GM10847 (cell line): ENCODE results near the gene FARSB.

Source experiments
- POLR2A ChIP-seq: IDR thresholded peaks from 2 replicates; pipeline ENCODE4 v1.6.1; 2011; ENCODE audit not compliant: insufficient read length; ENCODE audit errors: extremely low read depth

Gene FARSB

DNA sequence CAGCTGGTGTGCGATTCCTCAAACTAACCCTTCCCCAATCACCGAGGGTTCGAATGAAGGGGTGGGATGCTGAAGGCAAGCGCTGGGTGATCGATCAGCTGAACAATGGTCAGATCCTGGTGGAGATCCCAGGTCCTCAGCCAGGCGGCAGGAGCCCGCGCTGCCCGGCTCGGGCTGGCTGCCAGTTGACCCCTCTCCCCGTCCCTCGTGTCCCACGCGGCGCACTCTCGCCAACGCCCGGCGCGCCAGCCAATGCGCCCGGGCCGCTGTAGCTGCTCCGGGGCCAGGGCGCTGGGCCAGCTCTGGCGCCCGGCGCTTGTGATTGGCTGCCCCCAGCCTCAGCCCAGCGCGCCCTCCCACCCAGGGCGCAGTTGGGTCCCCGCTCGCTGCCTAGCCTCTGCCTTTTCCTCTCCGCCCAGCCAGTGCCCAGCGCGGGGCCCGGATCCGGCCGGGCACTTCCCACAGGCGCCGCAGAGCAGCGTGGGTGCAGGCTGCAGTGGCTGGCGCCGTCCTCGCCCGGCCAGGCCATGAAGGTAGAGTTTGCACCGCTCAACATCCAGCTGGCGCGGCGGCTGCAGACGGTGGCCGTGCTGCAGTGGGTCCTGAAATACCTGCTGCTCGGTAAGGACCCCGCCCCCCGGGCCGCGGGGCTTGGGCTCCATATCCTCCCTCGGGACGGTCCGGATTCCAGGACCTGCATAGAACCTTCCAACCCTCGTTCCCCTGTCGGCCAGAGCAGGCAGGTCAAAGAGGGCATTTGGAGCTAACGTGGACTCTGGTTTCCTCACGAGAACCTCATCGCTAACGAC, 15.6 kb upstream of the FARSB start, which contains the start of gene MOGAT1:
MOGAT1 (plus strand) TSS at position 400 of the 809 bp plus-strand sequence; CDS start at position 528, 128 bp downstream.
- TF ChIP-seq POLR2A = no peak

- TF ChIP-seq POLR2A = no peak
These were observed 14.5 kb upstream of the FARSB start for GRCh38 chr2:222670191-222671038.

- no peak for TF ChIP-seq POLR2A
These were observed 13.5 kb upstream of the FARSB start for GRCh38 chr2:222669353-222669752.

DNA sequence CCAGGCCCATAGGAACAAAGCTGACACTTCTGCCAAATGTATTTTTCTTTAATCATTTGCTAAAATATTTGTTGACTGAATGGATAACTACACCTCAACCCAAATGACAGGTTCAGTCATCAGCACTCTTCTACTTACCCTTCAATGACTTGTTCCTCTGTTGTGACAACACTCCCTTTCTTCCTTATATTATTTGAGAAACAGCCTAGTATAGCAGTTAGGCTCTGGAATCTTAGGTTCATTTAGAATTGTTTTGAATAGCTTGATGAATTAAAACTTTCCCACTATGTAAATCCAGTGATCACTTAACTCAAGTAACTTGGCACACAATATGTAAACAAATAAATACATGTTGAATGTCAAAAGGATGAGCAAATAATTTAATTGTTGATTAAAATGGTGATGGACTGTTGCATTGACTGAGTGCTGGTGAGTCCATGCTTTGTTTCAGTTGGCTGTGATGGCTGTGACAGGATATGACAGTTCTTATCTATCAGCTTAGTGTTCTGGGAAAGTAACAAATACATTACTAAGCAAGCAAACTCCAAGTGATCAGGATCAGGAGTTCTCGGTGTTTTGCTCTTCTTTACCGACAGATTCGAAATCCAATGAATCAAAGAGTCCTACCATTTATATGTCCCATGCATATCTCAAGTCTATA, 12.7 kb upstream of the FARSB start:
- no peak for TF ChIP-seq POLR2A

GRCh38 chr2:222663479-222663878, 7.6 kb upstream of the FARSB start:
- no peak for TF ChIP-seq POLR2A

- no peak for TF ChIP-seq POLR2A
These were observed 894 bp upstream of the FARSB start for GRCh38 chr2:222656526-222657446.

DNA sequence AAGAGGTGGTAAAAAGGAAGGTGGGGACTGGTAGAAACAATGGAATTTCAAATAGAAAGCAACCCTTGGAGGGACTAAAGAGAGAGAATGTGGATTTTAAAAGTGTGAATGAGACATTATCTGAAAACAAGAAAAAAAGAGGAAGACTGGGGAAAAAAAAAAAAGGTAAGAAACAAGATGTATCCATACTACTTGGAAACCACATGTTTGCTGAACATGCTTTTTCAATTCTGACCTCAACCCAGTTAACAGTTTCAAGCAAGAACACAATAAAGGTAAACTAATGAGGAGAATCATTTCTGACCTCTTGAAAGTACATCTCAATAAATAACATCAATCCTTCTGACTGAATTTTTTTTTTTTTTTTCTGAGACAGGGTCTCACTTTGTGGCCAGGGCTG, 2.6 kb downstream of the FARSB start:
- TF ChIP-seq POLR2A = no peak

DNA sequence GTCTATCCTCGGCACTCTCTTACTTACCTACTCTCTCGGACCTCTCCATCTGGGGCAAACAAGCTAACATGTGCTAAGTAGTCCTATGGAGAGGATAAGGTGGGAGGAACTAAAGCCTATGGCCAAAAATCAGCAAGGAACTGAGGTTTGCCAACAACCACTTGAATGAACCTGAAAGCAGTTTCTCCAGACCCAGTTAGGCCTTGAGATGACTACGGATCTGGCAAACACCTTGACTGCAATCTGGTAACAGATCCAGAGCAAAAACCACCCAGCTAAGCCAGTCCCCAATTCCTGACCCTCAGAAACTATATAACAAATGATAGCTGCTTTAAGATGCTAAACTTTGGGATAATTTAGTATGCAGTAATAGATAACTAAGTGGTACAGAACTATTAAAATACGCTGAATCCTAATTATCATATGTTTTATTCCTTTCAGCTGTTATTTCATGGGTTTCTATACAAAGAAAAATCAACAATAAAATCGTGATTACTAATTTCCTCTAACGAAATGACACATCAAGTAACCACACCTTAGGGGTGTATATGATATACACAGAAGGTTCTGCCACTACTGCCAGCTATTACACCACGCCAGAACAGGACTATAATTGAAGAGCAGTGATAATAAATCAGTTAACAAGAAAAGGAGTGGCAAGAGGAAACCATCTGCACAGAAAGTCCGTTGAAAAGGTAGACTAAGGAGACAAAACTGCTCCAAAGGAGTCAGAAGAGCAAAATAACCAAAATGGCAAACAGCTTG, 3.2 kb downstream of the FARSB start:
- no peak for TF ChIP-seq POLR2A

GRCh38 chr2:222651718-222652418, 4.0 kb downstream of the FARSB start:
- TF ChIP-seq POLR2A = no peak

GRCh38 chr2:222649801-222650200, 6.1 kb downstream of the FARSB start:
- TF ChIP-seq POLR2A = no peak

DNA sequence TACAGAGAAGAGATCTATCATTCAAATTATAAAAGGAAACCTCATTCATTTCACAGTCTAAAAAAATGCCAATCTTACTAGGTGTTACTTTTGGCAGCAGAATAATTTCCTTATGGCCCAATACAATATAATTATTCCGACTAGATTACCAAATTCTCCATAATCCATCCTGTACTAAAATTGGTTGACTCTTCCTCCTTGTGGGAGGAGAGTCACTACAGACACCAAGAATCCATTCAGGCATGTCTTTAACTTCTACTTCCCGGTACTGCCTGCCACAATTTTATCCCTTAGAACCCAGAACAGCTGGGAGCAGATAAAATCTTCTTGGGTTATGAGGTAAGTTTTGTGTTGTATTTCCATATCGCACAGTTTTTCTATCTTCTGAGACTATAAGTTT, 9.9 kb downstream of the FARSB start:
- no peak for TF ChIP-seq POLR2A

- TF ChIP-seq POLR2A = no peak
These were observed 12.8 kb downstream of the FARSB start for GRCh38 chr2:222643134-222643533.

- no peak for TF ChIP-seq POLR2A
These were observed 14.6 kb downstream of the FARSB start for GRCh38 chr2:222641336-222641735.
